Measurements from ENCODE around the gene CUX1.
A peak's percentile ranks its signal among the peaks of the same experiment; 100 is the strongest.
"Not testable (repeated sequence)": the region's sequence is repeated elsewhere in the genome, so short reads cannot be mapped to it uniquely, and the experiment has no call there.

The CUX1 gene, protein sequence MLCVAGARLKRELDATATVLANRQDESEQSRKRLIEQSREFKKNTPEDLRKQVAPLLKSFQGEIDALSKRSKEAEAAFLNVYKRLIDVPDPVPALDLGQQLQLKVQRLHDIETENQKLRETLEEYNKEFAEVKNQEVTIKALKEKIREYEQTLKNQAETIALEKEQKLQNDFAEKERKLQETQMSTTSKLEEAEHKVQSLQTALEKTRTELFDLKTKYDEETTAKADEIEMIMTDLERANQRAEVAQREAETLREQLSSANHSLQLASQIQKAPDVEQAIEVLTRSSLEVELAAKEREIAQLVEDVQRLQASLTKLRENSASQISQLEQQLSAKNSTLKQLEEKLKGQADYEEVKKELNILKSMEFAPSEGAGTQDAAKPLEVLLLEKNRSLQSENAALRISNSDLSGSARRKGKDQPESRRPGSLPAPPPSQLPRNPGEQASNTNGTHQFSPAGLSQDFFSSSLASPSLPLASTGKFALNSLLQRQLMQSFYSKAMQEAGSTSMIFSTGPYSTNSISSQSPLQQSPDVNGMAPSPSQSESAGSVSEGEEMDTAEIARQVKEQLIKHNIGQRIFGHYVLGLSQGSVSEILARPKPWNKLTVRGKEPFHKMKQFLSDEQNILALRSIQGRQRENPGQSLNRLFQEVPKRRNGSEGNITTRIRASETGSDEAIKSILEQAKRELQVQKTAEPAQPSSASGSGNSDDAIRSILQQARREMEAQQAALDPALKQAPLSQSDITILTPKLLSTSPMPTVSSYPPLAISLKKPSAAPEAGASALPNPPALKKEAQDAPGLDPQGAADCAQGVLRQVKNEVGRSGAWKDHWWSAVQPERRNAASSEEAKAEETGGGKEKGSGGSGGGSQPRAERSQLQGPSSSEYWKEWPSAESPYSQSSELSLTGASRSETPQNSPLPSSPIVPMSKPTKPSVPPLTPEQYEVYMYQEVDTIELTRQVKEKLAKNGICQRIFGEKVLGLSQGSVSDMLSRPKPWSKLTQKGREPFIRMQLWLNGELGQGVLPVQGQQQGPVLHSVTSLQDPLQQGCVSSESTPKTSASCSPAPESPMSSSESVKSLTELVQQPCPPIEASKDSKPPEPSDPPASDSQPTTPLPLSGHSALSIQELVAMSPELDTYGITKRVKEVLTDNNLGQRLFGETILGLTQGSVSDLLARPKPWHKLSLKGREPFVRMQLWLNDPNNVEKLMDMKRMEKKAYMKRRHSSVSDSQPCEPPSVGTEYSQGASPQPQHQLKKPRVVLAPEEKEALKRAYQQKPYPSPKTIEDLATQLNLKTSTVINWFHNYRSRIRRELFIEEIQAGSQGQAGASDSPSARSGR (N-terminal part only)

DNA sequence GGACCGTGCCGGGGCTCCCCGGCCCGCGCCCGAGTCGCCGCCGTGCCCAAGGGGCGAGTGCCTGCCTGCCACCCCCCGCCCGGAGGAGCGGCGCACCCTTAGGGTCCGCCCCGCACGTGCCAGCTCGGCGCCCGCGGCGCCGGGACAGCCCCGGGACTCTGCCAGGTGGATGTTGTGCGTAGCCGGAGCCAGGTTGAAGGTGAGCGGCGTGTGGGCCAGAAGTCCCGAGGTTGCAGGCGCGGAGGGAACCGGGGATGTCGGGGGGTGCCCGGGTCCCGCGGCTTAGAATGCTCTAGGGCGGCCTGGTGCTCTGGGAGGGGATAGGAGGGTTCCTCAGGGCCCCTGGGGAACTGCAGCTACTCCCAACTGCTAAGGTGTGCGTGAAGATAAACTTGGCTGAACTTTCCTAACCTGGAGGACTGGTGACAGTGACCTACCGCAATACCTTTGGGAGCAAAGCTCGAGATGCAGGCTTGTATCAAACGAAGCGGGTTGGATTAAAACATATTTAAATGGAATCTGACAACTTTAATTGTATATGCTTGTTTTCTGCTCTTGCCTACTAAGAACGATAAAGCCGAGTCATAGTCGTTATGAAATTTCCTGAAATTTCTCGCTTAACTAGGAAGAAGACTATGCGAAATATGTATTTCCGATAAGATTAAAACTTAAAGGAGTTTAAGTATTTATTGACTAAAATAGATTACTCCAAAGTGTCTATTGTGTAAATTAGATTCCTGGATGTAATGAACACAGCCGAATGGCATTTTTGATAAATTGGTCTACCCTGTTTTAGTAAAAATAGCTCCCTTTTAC lies at the start of gene CUX1:
TSS of gene CUX1 (plus strand) at position 156 of the 816 bp plus-strand sequence. CDS start at position 170, 14 bp downstream.
- peak; percentile 50 for DNase-seq (ENCODE audit: low read depth)

DNA sequence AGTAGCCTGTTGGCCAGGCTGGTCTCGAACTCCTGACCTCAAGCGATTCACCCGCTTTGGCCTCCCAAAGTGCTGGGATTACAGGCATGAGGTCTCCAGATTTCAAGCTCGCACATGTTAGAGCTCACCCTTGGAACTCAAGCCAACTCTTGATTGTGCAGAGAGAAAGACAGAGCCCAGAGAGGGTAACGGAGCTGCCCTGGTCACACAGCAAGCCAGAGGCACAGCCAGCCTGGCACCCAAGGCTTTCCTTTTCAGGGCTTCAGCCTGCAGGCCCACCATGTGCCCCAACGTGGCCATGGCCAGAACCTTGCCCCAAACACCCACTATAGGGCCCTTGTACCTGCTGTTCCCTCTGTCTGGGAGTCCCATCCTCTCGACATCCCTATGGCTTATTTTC lies 49.1 kb upstream of the CUX1 start:
- no peak for DNase-seq (ENCODE audit: low read depth)

DNA sequence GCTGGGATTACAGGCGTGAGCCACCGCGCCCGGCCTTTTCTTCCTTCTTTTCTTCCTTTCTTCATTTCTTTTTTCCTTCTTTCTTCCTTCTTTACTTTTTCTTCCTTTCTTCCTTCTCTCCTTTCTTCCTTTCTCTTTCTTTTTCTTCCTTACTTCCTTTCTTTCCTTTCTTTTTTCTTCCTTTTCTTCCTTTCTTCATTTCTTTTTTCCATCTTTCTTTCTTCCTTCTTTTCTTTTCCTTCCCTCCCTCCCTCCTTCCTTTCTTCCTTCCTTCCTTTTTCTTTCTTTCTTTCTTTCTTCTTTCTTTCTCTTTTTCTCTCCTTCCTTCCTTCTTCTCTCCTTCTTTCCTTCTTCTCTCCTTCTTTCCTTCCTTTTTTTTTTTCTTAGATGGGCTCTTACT lies 47.0 kb upstream of the CUX1 start:
- no peak for DNase-seq (ENCODE audit: low read depth)

DNA sequence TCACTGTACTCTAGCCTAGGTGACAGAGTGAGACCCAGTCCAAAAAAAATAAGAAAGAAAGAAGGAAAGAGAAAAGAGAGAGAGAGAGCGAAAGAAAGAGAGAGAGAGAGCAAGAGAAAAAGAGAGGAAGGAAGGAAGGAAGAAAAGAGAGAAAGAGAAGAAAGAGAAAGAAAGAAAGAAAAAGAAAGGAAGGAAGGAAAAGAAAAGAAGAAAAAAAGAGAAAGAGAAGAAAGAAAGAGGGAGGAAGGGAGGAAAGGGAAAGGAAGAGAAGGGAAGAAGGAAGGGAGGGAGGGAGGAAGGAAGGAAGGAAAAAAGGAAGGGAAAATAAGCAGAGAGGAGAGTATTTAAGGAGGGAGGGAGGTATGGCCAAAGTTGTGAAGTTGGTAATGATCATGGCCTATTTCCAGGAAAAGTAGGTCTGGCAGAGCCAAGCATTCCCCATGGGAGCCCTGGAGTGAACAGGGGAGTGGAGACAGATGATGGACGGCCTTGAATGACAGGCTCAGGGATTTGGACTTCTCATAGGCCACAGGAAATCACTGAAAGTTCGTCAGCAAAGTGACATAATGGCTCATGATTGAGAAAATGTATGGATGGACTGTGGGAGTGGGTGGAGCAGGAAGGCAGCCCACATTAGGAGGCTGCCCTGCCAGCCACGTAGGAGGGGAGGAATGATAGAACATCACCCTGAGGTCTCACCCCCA lies 44.8 kb upstream of the CUX1 start:
- DNase-seq (ENCODE audit: low read depth) = no peak

DNA sequence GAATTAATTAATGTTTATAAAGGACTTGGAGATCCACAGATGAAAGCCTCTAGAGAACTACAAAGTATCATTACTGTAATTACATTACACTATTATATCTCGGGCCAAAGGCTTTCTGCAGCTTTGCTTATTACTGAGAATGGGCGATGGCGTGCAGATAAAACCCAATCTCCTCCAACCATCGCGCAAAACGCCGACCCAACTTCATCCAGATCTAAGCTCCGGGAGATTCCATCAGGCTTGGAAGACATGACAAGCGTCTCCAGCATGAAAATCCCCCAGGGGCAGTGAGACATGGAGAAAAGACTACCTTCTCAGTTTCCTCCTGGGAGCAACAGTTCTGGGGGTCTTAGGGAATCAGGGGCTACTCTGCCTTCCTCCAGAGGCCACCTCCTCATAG lies 42.2 kb upstream of the CUX1 start:
- DNase-seq (ENCODE audit: low read depth) = no peak

DNA sequence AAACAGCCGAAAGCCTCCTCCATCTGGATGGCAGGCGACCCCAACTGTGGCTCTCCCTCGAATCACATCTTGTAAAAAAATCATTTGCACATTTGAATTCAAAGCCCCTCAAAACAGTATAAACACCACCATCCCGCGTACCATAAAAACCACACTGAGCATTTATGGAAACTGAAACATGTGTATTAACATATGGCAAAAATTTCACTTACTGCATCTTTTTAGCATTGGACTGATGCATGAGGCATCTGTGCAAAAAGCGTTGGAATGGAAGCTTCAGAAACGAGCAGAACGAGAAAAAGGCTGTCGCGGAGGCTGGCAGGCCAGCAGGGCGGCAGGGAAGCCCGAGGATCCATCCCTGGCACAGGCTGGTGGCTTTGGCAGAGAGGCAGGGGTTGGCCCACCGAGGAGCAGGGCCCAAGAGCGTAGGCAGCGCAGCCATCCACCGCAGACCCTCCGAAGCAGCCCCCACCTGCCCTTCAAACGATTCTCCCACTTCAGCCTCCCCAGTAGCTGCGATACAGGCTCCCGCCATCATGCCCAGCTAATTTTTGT lies 39.3 kb upstream of the CUX1 start:
- no peak for DNase-seq (ENCODE audit: low read depth)

DNA sequence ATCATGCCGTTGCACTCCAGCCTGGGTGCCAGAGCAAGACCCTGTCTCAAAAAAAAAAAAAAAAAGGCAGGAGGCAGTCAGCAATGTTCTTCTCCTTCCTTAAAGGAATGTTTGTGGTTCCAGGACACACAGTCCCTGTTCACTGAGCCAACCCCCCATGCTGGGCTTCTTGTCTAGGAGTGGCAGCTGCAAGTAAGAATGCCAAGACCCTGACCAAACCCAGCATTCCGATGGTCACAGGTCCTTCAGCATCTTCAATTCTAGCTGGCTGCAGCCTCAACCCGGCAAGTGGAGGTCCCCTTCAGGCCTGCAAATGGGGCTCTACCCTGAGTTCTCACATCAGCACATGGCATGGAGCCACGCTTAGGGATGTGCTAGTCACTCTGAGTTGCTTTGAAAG lies 38.2 kb upstream of the CUX1 start:
- no peak for DNase-seq (ENCODE audit: low read depth)

DNA sequence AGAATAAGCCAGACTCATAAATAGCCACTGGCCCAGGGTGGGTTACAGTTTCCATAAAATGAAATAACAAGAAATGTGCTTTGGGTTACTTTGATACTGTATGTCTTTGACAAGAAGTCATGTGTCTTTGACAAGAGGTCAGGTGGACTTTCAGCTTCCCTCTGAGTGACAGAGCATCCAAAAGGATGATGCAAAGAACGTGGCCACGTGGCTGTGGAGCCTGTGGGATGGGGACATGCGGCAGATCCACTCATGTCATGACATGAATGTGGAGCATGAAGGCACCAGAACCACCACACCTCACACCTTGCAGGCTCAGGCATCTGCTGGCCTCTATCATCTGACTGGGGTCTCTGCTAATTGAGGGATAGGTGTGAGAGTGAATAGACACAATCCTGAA lies 37.1 kb upstream of the CUX1 start:
- no peak for DNase-seq (ENCODE audit: low read depth)

DNA sequence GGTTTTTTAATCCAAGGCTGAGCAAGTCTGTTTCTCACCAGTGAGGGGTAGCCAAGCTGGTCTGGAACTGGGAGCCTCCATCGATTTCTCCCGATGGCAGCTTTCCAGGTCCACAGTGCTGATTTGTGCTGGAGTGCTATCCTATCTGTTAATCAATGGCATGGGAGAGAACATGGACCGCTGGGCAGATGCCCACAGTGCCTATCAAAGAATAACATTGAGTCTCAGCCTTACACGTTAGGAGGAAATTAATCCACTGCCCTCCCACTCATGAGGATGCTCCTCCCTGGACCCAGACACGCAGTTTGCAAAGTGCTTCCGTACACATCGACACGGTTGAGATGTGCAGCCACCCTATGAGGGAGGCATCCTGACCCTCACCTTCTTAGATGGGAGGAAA lies 36.0 kb upstream of the CUX1 start:
- DNase-seq (ENCODE audit: low read depth) = no peak

DNA sequence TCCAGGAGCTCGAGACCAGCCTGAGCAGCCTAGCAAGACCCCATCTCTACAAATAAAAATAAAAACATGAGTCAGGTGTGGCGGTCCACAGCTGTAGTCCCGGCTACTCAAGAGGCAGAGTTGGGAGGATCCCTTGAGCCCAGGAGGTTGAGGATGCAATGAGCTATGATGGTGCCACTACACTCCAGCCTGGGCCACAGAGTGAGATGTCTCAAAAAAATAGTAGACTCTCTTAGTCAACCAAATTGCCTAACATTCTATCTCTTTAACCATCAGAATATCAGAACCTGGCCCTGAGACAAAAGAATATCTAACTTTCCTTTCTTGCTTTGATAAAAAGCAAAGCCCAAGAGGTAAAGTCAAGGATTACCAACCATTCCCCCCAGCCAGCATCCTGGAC lies 35.0 kb upstream of the CUX1 start:
- no peak for DNase-seq (ENCODE audit: low read depth)

DNA sequence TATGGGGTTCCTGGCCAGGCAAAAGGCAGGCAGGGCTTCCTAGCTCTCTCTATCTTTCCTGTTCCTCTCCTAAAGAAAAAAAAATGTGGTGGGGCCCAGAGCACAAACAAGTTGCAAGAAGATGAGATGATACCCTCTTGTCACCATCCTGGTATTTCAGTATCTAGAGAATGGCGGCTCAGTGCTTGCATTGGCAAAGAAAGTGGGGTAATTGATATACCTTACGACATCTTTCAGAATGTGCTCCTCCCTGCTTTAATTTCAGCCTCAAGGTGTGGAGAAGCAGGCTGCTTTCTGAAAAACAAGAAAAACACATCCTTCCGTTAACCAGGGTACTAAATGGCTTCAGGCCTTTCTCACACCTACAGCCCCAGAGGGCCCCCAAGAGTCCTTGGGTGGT lies 34.5 kb upstream of the CUX1 start:
- no peak for DNase-seq (ENCODE audit: low read depth)

DNA sequence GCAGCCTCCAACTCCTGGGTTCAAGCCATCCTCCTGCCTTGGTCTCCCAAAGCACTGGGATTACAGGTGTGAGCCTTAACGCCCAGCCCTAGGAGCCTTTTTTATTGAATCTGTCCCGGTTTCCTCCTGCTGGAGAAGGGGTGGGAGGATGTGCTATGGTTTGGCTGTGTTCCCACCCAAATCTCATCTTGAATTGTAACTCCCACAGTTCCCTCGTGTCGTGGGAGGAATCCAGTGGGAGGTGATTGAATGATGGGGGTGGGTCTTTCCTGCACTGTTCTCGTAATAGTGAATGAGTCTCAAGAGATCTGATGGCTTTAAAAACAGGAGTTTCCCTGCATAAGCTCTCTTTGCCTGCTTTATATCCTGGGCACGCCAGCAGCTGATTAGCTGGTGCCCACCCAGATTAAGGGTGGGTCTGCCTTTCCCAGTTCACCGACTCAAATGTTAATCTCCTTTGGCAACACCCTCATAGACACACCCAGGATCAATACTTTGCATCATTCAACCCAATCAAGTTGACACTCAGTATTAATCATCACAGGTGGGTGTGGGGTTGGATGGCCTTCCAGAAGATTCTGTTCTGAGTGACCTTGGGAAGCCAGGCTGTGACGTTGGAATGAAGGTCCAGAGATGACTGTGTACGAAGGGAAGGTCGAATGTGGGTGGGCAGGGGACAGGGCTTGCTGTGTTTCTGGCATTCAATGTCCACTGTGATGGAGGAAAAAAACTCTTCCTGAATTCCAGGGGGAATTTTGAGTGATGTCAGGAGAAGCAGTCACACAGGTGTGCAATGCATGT lies 33.8 kb upstream of the CUX1 start:
- no peak for DNase-seq (ENCODE audit: low read depth)

DNA sequence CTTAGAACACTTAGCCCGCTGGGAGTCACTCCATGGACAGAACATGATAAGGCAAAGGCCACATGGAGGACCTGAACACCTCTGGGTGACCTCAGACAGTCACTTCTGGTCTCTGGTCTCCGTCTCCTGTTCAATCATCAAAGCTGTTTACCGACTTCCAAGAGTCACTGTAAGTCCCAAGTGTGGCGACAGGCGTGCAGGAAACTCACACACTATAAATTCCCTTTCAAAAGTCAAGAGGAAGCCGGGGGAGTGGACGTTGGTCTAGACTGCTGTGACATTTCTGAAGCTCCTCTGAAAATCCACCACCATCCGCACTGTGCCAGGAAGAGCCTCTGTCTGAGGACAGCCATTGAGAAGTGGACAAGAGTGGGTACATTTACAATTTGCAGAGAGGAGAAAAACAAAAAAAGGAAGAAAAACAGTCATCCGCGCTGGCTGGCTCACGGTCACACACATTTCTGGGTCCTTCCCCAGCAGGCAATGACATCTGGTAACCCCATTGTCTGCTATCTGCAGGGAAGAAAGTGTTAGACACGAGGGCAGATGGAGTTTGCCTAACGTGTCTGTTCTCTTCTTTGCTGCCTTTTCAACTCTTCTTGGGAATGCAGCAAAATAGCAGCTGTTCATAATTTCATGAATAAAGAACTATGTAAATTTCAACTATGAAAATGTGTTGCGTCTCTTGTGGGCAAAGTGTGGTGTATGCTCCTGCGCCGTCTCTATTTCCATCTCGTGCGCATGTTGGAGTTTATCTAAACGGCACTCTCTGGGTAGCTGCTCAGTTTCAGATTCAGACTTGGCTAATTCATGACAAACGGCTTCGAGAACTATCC lies 32.9 kb upstream of the CUX1 start:
- DNase-seq (ENCODE audit: low read depth) = peak; percentile 8

DNA sequence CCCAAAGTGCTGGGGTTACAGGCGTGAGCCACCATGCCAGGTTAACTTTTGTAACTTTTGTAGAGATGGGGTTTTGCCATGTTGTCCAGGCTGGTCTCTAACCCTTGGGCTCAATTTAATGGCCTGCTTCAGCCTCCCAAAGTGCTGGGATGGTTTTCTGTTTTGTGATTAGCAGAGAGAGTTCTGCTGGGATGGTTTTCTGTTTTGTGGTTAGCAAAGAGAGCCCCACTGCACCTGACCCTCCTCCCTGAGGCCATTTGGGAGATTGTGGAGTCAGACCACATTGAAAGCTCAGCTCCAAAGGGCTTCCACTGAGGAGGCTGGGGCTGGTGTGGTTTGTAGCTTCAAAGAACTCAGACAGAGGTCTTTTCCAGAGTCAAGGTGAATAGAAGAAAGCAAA lies 29.6 kb upstream of the CUX1 start:
- no peak for DNase-seq (ENCODE audit: low read depth)

DNA sequence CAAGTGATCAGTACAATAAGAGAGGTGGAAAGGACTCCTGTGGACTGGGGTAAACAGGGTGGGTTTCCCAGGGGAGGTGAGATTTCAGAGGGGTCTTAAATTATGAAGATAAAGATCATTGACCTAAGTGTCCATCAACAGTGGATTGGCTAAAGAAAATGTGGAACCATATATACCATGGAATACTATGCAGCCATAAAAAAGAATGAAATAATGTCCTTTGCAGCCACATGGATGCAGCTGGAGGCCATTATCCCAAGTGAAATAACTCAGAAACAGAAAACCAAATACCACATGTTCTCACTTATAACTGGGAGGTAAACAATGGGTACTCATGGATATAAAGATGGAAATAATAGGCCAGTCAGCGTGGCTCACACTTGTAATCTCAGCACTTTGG lies 28.9 kb upstream of the CUX1 start:
- no peak for DNase-seq (ENCODE audit: low read depth)

DNA sequence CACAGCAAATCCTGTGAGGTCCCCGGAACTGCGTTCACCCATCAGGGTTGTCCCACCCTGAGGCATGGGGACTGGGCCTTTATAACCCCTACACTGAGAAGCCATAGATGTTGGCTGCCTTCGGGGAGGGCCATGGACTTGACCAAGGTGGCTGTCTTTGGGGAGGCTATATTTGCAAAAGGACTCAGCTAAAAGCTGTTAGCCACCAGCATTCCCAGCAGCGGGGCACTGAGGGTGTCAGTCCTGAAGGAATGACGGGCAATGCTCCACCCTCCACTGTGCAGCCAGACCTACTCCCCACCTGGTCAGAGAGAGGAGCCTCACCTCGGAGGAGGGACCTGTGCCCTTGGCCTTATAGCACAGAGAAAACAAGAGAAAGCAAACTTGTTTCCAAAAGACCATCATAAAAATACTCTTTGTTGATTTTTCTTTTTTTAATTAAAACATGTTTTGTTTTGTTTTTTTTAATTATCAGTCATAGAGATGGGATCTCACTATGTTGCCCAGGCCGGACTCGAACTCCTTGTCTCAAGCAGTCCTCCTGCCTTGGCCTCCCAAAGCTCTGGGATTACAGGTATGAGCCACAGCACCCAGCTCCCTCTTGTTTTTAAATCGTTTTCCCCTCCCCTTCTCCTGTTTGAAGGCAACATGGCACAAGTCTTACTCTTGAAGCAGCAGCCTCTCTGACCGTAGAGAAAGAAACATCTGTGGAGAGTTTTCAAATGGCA lies 26.7 kb upstream of the CUX1 start:
- DNase-seq (ENCODE audit: low read depth) = no peak

DNA sequence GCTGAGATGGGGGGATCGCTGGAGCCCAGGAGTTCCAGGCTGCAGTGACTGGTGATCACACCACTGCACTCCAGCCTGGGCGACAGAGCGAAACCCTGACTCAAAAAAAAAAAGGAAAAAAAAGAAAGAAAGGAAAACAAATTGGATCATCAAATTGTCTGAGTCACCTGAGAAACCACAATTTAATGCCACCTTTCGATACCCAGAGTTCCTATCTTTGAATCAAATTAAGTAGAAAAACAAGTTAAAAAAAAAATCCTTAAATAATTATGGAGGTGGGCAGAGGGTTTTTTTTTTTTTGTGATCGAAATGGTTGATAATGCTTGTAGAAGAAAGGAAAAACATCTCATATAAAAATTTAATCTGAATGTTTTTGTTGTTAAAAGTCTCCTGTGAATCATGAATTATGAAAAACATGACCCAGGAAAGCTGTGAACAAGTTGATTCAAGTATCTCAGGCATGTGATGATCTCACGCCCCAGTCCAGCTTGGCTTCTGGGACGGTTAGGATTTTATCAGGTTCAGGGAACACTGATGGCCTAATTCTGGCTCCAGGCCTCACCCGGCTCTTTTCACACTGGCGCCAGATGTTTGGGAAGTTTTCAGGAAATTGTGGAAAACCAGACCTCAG lies 25.3 kb upstream of the CUX1 start:
- peak; percentile 79 for DNase-seq (ENCODE audit: low read depth)

DNA sequence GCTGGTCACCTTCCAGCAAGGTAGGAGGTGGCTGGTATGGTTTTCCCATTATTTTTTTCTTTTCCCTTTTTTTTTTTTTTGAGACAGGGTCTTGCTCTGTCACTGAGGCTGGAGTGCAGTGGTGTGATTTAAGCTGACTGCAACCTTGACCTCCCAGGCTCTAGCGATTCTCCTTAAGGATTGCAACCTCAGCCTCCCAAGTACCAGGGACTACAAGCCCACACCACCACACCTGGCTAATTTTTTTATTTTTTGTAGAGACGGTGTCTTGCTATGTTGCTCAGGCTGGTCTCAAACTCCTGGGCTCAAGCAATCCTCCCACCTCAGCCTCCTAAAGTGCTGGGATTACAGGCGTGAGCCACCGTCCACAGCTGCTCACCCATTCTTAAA lies 24.7 kb upstream of the CUX1 start:
- not testable (repeated sequence) for DNase-seq (ENCODE audit: low read depth)
